Hippocampal formation (tissue), 2 donors: ENCODE measurements around the gene SDCBP2.

Experiments used
- DNase-seq, 2 donors: peaks; one replicate each; lab custom pipeline; 2025; lab: John Stamatoyannopoulos, UW

The SDCBP2 gene

GRCh38 chr20:1272368-1273100 is 56.4 kb downstream of the SDCBP2 start:
- no peak for DNase-seq

GRCh38 chr20:1269850-1270249 is 59.1 kb downstream of the SDCBP2 start:
- DNase-seq = no peak

- no peak for DNase-seq
Observed at GRCh38 chr20:1269235-1269634, 59.7 kb downstream of the SDCBP2 start.

- no peak for DNase-seq
Observed at GRCh38 chr20:1267809-1268374, 61.0 kb downstream of the SDCBP2 start.

- DNase-seq = no peak
Observed at GRCh38 chr20:1267161-1267560, 61.8 kb downstream of the SDCBP2 start.

GRCh38 chr20:1266167-1266973 is 62.6 kb downstream of the SDCBP2 start, which contains the start of gene SNPH:
Gene SNPH (plus strand): TSS chr20:1266294. CDS start chr20:1296240, 29,946 bp downstream.
- peak; percentile 49 to 69 for DNase-seq

GRCh38 chr20:1265916-1266166 is 63.1 kb downstream of the SDCBP2 start:
- no peak for DNase-seq

- no peak for DNase-seq
Observed at GRCh38 chr20:1265226-1265915, 63.6 kb downstream of the SDCBP2 start.

- DNase-seq = no peak
Observed at GRCh38 chr20:1264727-1265126, 64.2 kb downstream of the SDCBP2 start.

- no peak for DNase-seq
Observed at GRCh38 chr20:1263853-1264252, 65.1 kb downstream of the SDCBP2 start.
